MM.1S (cell line): ENCODE results near the gene ZNRF3.

ENCODE experiments used
- EZH2 ChIP-seq: fragments of 300-600 bp; sonication (generic); optimal IDR thresholded peaks from 2 replicates; pipeline ENCODE3; 2017; ENCODE audit warnings: low read depth, mild to moderate bottlenecking, antibody characterized with exemption, low read length, mixed read lengths
- TF ChIP-seq, protein P1 (sequence below): fragments of 300-600 bp; sonication (generic); IDR thresholded peaks from 2 replicates; pipeline ENCODE4 v1.5.1; 2016; ENCODE audit warnings: antibody characterized with exemption, low read length, mixed read lengths

- TF ChIP-seq, protein P1, sequence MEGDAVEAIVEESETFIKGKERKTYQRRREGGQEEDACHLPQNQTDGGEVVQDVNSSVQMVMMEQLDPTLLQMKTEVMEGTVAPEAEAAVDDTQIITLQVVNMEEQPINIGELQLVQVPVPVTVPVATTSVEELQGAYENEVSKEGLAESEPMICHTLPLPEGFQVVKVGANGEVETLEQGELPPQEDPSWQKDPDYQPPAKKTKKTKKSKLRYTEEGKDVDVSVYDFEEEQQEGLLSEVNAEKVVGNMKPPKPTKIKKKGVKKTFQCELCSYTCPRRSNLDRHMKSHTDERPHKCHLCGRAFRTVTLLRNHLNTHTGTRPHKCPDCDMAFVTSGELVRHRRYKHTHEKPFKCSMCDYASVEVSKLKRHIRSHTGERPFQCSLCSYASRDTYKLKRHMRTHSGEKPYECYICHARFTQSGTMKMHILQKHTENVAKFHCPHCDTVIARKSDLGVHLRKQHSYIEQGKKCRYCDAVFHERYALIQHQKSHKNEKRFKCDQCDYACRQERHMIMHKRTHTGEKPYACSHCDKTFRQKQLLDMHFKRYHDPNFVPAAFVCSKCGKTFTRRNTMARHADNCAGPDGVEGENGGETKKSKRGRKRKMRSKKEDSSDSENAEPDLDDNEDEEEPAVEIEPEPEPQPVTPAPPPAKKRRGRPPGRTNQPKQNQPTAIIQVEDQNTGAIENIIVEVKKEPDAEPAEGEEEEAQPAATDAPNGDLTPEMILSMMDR, result no peak
- no peak for TF ChIP-seq EZH2
These were observed 154.1 kb downstream of the ZNRF3 start for GRCh38 chr22:29037340-29037932.
